GM19035 (cell line): Measurements from ENCODE around the gene TGFB2.

Source experiments
- ATAC-seq: cut with Tn5 transposase; IDR thresholded peaks from one replicate; pipeline ENCODE4 v1.9.1; 2021; ENCODE audit not compliant: unreplicated experiment

TGFB2 gene

DNA sequence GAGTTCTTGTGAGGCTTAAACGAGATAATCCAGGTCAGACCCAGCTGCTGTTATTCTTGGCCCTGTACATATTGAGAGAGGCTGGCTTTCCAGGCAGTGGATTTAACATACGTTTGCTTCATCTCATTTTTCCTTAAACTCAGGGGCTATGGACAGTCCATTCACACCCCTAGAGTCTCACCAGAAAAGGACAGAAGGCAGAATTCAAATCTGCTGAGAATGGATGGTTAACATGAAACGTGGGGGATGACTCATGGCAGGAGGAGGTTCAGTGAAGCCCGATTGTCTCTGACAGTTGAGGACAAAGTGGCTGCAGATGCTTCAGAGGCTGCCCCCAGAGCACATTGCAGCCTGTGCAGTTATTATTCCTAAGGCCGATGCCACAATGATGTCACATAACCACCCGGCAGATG, 39.5 kb downstream of the TGFB2 start:
- no peak for ATAC-seq

DNA sequence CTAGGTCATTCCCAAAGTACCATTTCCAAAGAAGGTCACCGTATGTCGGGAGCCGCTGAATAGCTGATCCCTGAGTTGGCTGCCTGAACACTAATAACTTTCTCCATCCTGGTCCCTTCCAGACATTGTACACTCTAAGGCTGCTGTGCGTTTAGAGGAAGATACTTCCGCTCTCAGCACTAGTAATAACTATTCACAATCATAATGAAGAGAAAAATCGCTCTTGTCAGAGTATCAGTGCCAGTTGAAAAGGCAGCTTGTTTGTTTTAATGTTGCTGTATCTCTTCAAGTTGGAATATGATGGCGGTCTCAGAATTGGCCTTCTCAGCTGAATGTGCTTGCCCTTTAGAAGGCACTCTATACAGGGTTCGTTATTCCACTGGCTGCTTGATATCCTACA, 43.5 kb downstream of the TGFB2 start:
- no peak for ATAC-seq

DNA sequence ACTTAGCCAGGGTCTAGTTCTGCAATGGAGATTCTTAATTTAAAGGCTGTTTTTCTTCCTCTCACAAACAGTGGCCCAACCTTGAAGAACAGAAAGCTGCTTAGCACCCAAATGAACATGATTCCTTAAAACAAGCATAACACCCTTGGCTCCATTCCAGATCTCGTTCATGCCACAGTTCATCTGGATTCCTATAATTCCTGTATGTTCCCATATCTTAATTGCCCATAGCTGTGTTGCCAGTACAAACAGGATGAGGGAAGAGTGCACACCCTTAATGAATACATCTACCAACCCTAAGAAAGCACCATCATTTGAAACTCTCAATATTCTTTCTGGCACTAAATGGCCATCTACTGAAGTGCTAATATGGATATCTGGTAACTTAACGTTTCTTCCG, 45.5 kb downstream of the TGFB2 start:
- no peak for ATAC-seq

DNA sequence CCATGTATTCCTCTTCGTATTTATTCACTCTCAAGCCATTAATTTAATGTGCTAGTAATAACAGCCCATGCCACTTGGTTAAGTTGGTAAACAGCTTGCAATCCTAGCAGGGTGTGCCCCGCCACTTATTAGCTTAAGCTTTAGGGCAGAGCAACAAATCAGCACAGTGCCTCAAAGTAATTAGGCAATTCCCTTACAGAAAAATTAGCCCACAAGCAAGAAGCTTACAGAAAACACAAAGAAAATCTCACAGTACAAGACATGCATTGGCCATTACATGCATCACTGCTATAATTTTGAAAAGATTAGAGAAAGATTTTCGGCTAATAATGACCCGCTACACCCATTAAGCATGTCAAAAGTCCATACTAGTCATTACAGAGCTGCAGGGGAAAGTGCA, 47.6 kb downstream of the TGFB2 start:
- no peak for ATAC-seq

GRCh38 chr1:218394416-218394815, 49.3 kb downstream of the TGFB2 start:
- no peak for ATAC-seq

- no peak for ATAC-seq
These were observed 49.9 kb downstream of the TGFB2 start for GRCh38 chr1:218394989-218395388.

GRCh38 chr1:218395916-218396315, 50.8 kb downstream of the TGFB2 start:
- no peak for ATAC-seq

DNA sequence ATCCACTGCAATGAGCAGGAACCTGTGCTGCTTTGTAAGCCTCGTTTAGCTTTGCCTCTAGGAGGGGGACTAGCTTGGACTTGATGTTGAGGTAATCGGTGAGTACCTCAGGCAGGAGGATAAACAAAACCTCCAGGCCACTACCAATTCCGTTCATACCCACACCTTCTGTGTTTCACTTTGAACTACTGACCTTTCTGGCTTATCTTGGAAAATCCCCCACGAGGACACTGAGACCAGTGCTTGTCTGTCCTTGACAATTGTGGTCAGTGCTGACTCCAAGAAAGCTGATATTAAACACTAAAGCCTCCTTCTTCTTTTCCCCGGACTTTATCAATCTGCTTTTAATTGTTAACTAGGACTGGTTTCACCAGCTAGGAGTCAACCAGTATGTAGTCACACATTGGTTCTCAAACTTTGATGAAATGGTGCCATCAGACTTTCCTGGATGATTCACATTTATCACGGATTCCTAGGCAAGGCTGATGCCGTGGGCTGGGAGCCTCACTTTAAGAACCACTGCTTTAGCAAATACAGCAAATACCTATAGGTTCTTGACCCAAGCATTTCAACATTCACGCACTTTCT, 52.7 kb downstream of the TGFB2 start:
- ATAC-seq, result no peak

DNA sequence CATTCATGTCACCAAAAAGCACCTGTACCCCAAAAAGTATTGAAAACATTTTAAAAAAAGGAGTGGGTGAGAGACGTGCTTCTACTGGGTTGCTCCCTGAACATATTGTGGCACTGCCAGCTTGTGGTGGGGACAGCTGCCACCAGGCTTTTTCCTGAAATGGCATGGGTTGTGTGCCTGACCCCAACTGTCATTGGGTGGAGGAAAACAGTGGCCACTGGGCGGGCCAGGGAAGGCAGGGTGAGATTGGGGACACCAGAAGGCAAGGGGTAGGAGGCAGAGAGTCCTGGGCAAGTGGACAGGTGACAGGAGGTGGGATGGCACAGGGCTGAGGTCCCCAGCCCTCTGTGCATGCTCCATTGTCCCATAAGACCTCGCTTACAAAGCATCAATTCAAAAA, 55.5 kb downstream of the TGFB2 start:
- no peak for ATAC-seq

DNA sequence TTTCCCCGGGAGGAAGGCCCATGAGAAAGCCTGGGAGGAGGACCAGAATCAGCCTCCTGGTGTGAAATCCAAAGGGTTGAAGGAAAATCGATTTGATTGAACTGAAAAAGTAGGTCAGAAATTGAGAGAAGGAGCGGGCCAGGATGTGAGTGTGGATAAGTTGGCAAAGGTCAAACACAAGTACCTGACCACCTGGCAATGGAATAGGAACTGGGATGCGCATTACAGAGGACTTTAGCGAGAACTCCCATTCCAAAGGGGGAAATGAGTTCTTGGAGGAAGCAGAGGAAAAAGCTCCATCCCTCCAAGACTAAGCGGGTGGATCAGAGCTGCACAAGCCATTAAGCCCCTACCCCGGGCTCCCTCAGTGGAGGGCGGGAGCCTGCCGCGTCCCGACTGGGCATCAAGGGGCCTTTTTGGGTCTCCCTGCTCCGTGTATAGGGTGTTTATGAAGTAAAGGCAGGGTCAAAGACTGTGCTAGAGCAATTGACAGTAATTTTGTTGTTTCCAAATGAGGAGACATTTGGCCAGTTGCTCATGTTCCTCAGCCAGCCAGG, 56.4 kb downstream of the TGFB2 start:
- no peak for ATAC-seq

DNA sequence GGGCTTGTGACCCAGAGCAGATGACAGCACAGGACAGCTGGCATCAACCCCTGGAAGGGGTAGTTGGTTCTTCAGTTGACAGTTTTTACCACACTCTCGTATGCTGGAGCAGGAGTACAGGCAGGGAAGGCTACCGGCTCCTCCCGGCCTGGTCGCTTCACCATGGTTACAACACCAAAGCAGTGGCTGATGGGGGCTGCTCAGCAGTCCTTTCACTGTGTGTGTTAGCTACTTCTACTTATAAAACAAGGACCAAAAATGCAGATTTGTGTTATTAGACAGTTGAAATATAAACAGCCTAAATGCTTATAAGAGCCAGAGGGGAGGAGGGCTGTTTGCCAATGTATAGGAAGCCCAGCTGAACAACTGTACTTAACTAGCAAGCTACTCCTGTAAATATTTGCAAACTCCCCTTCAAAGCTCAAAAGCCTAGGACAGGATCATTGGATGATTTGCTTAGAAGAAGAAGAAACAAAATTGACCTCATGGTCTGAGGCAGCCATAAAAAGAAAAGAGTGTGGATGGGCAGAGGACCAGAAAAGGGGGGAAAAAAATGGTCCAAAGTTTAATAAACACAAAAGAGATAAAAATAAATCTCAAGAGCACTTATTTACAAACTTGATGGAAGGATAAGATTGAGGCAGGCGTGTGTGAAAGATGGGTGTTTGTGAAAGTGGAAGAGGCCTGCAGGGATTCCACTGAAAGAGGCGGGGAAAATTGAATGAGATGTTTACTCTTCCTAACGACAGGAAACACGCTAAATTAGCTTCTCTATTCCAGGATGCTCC, 57.1 kb downstream of the TGFB2 start:
- ATAC-seq, result no peak

DNA sequence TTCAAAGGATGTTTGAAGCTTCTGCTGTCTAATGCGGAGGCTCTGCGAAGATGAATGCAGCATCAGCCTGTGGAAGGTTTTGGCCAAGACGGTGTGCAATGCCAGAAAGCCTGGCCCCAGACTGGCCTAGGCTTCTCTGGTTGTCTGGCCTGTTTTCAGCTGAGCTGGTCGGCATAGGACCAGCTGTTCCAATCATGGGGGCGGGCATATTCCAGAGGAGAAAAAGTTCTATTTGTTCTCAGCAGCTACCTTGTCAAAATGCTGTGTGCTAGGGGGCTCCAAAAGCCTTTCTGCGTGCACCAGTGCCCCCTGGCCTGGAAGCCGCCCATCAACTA, 57.6 kb downstream of the TGFB2 start:
- ATAC-seq, result no peak

DNA sequence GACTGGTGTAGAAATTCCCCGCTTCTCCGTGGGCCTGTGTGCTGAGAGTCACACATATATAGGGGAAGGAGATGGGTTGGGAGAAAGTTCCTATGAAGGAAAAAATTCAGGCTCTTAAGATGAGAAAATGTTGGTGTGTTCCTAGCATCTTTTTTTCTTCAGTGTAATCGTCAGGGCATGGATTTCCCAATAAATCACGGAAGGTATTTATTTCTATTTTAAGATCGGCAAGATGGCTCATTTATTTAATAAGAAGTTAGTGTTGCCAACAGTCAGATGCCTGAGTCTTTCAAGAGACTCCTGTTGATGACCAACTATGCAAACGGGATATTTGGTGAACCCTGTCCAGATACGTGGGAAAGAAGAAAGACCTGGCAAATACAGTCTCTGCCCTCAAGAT, 58.2 kb downstream of the TGFB2 start:
- no peak for ATAC-seq

DNA sequence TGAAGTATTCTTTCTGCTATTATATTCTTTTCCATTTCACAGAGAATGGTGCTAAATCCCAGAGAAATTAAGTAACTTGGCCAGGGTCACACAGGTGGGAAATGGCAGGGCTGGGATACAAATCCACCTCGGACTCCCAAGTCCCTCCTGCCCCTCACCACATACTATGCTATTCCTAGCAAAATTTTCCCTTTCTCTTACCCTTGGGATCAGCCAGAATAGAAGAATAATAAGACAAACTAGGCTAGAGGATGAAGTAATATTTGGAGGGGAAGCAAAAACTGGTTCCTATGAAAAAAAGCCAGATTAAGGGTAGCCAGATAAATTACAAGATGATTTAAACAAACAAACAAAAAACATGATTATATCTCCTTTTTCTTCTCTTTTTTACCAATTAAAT, 62.5 kb downstream of the TGFB2 start:
- ATAC-seq, result no peak

- no peak for ATAC-seq
These were observed 63.0 kb downstream of the TGFB2 start for GRCh38 chr1:218408135-218408534.

DNA sequence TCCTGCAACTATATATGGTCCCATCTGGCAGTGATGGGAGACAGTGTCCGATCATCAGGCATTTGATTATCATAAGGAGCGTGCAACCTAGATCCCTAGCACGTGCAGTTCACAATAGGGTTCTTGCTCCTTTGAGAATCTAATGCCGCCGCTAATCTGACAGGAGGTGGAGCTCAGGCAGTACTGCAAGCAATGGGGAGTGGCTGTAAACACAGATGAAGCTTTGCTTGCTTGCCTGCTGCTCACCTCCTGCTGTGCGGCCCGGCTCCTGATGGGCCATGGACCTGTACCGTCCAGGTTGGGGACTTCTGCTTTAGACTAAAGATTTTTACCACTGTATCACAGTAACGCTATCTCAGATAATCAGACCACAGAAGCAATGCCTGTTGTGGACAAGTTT, 63.8 kb downstream of the TGFB2 start:
- ATAC-seq, result no peak

DNA sequence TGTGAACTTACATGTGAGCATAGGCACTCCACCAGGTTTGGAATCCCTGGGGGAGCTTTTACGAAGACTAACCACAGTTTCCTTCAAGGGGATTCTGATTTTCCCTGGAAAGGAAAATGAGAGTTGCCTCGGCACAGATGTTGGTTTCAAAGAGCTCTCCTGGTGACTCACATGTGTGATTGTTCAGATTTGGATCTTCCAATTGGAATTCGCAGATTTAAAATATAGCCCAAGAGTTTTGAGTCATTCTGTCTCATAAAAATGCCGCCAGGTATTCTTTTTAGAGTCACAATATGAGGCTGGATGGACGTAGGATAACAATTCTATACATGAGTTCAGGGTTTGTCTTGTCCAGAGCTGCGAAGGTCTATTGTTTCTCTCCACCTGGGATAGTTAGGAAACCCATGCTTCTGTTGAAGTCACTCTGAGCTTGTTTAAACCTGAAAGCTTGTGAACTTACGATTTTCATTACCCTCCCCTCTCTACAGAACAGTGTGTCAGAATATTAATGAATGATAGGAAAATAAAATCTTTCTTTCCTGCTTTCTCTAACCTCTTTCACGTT, 64.9 kb downstream of the TGFB2 start:
- no peak for ATAC-seq

DNA sequence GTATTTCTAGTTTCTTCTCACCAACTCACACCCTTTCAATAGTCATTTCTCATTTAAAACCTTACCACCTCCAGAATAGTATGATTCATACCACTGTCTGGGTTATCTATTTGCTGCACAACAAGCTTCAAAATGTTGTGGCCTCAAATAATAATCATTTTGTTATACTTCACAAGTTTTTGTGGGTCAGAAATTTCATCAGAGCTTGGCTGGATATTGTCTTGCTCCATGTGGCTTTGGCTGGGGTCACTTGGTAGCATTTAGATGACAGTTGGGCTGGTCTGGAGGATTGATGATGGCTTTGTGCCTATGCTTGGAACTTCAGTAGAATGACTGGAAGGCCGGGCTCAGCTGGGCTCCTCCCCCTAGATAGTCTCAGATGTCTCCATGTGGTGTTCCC, 66.0 kb downstream of the TGFB2 start:
- no peak for ATAC-seq

GRCh38 chr1:218412171-218412570, 67.0 kb downstream of the TGFB2 start:
- ATAC-seq, result no peak

DNA sequence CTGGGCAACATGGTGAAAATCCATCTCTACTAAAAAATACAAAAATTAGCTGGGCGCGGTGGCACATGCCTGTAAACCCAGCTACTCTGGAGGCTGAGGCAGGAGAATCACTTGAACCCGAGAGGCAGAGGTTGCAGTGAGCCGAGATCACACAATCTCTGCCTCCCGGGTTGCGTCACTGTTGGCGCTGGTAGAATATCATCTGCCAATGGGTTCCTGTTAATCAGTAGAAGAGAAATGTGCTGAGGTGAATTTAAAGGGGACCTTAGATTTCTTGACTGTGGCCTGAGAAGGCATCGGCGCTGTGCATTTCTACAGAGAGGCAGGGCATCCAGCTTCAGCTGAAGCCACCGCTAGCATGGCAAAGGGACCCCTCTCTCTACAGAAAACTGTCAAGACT, 68.0 kb downstream of the TGFB2 start:
- ATAC-seq, result no peak

DNA sequence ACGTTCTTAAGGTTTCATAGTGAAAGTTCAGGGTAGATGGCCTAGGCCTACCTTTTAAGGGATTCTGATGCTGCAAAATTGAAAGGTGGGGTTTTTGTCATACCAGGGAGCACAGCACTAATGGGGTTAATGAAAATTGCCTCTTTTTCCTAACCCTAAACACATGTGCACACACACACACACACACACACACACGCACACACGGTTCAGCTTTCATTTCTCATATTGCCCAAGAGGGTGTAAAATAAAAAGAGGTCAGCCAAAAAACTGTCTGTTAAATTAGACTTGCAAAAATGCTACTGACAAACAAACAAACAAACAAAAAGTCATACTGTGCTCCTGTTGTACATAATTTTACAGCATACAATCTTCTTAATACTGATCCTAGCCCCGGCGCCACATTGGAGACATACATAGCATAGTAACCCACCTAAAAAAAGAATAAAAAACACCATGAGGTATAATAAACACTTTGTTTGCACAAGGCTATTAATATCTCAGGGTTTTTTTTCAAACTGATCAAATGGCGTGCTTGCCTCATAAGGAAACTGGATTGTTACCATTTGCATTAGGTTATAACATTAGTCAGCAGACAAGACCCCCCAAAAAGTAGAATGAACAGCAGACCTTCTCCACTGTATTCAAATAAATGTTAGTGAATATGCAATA, 69.1 kb downstream of the TGFB2 start:
- ATAC-seq, result no peak

DNA sequence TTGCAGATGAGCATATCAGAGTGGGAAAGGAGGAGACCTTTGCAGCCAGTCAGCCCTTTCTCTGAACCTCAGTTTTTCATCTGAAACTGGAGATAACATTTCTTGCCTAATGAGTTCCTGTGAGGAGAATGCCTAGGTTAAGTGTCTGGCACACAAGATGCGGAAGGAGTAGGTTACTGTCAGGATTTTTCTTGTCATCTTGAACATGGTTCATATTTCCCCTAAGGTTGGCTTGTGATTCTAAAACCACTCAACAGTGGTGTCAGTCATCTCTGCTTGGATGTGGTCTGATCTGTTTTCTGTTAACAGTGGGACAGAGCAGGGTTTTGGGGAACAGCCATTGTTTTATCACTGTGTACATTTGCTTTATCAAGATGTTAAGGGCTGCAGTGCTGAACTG, 70.6 kb downstream of the TGFB2 start:
- ATAC-seq, result no peak
